Endothelial cell of umbilical vein (primary cell): ENCODE results near the gene TAS2R41. TPM values are rescaled to one million over a fixed set of nuclear protein-coding genes. Genes with fewer than 3 reads are reported as not detected.

Source experiments
- BruUV-seq: library from RNA; stranded (reverse); fragments of 400-500 nt; replicated peaks from 2 replicates; lab custom pipeline; 2021; lab: Mats Ljungman, UMichigan
- CTCF ChIA-PET: fragments of 300-600, 350-600 bp; sonication (Branson Sonifier 250); formaldehyde crosslinking; loops from one replicate; lab custom pipeline; 2021; ENCODE audit warnings: antibody characterized with exemption, inconsistent platforms; lab: Charles Lee
- POLR2A ChIA-PET: fragments of 300-600, 350-600 bp; sonication (Branson Sonifier 250); formaldehyde crosslinking; loops from one replicate; lab custom pipeline; 2021; ENCODE audit warnings: antibody characterized with exemption, inconsistent platforms; lab: Charles Lee
- DNase-seq: peaks from one replicate; pipeline ENCODE4 v3.0.0-alpha.2; 2011; ENCODE audit warnings: low read depth, low spot score
- FAIRE-seq: peaks from 2 replicates; lab custom pipeline; 2011; peaks lifted over from hg19 to GRCh38; lab: Jason Lieb, UNC
- H2AFZ ChIP-seq: 2 replicates; pipeline ENCODE4 v1.6.0; 2012; ENCODE audit warnings: low read depth, low read length, control low read depth, inconsistent platforms
- H3K27ac ChIP-seq: 2 replicates; pipeline ENCODE4 v1.5.1; 2011; ENCODE audit warnings: low read depth, mild to moderate bottlenecking, control low read depth, low read length, moderate library complexity; ENCODE audit not compliant: insufficient read depth
- H3K27me3 ChIP-seq, 2 experiments: 2 replicates each; pipeline versions ENCODE4 v1.6.0 to v1.6.1; 2011; ENCODE audit warnings: low read length in 2 of 2, mixed read lengths in 1 of 2; ENCODE audit not compliant: control insufficient read depth in 2 of 2, insufficient read depth in 2 of 2
- H3K36me3 ChIP-seq, 2 experiments: 2 replicates in 1 of 2; 3 replicates in 1 of 2; pipeline ENCODE4 v1.5.1; 2011; ENCODE audit warnings: low read length in 2 of 2, mild to moderate bottlenecking in 1 of 2, moderate library complexity in 1 of 2; ENCODE audit not compliant: control insufficient read depth in 2 of 2, insufficient read depth in 2 of 2; ENCODE audit errors: extremely low read depth in 1 of 2
- H3K4me1 ChIP-seq: 3 replicates; pipeline ENCODE4 v1.5.1; 2011; ENCODE audit warnings: mild to moderate bottlenecking, low read length; ENCODE audit not compliant: control insufficient read depth, insufficient read depth; ENCODE audit errors: extremely low read depth
- H3K4me2 ChIP-seq: 2 replicates; pipeline ENCODE4 v1.6.1; 2011; ENCODE audit warnings: low read length, control low read depth, mixed read lengths; ENCODE audit not compliant: insufficient read depth
- H3K4me3 ChIP-seq, 3 experiments: fragments of 200-600 bp in 1 of 3; sonication (generic), shearing (Covaris generic) in 1 of 3; replicated peaks in 1 of 3; 2 replicates each; pipeline ENCODE4 v1.5.1; 2011 to 2016; ENCODE audit warnings: control low read depth in 3 of 3, low read length in 3 of 3, mild to moderate bottlenecking in 2 of 3, inconsistent platforms in 1 of 3, low read depth in 1 of 3, moderate library complexity in 1 of 3; ENCODE audit not compliant: insufficient read depth in 1 of 3
- H3K79me2 ChIP-seq: 2 replicates; pipeline ENCODE4 v1.6.0; 2012; ENCODE audit warnings: low read length, inconsistent platforms; ENCODE audit not compliant: control insufficient read depth, insufficient read depth
- H3K9ac ChIP-seq: replicated peaks from 2 replicates; pipeline ENCODE3; 2011; ENCODE audit warnings: low read length, control low read depth; ENCODE audit not compliant: insufficient read depth; ENCODE audit errors: extremely low read depth
- H3K9me1 ChIP-seq: replicated peaks from 3 replicates; pipeline ENCODE4 v1.6.0; 2011; ENCODE audit warnings: mild to moderate bottlenecking, low read length; ENCODE audit not compliant: control insufficient read depth, insufficient read depth; ENCODE audit errors: extremely low read depth
- H3K9me3 ChIP-seq: replicated peaks from 2 replicates; pipeline ENCODE4 v1.5.1; 2012; ENCODE audit warnings: low read length, inconsistent platforms; ENCODE audit not compliant: control insufficient read depth, insufficient read depth
- H4K20me1 ChIP-seq: replicated peaks from 2 replicates; pipeline ENCODE3; 2011; ENCODE audit warnings: mild to moderate bottlenecking, low read length; ENCODE audit not compliant: control insufficient read depth, insufficient read depth; ENCODE audit errors: extremely low read depth
- CTCF ChIP-seq, 2 donors: IDR thresholded peaks; 1 replicate in 1 of 2; 2 replicates in 1 of 2; pipeline ENCODE4 v1.5.1; 2011; ENCODE audit warnings: low read length in 2 of 2, mild to moderate bottlenecking in 2 of 2, moderate library complexity in 2 of 2, control low read depth in 1 of 2, inconsistent platforms in 1 of 2, low read depth in 1 of 2; ENCODE audit not compliant: insufficient read depth in 1 of 2; ENCODE audit errors: extremely low read depth in 1 of 2
- EZH2 ChIP-seq: IDR thresholded peaks from 2 replicates; pipeline ENCODE4 v1.6.1; 2012; ENCODE audit warnings: borderline replicate concordance, low read depth, mild to moderate bottlenecking, moderate library complexity, low read length, inconsistent platforms; ENCODE audit not compliant: severe bottlenecking
- FOS ChIP-seq: IDR thresholded peaks from 2 replicates; pipeline ENCODE4 v1.6.1; 2011; ENCODE audit warnings: mild to moderate bottlenecking, low read length, moderate library complexity, borderline replicate concordance; ENCODE audit not compliant: insufficient read depth
- GATA2 ChIP-seq: IDR thresholded peaks from 2 replicates; pipeline ENCODE4 v1.7.0; 2011; ENCODE audit warnings: low read depth, mild to moderate bottlenecking, moderate library complexity, mixed read lengths, low read length; ENCODE audit not compliant: insufficient read length, insufficient read depth
- JUN ChIP-seq: IDR thresholded peaks from 2 replicates; pipeline ENCODE4 v1.6.1; 2011; ENCODE audit warnings: borderline replicate concordance, low read depth; ENCODE audit not compliant: insufficient read length, insufficient read depth
- MAX ChIP-seq: IDR thresholded peaks from 2 replicates; pipeline ENCODE4 v1.6.1; 2011; ENCODE audit not compliant: insufficient read depth, insufficient read length
- MYC ChIP-seq: IDR thresholded peaks from one replicate; pipeline ENCODE4 v1.6.1; 2011; ENCODE audit warnings: mild to moderate bottlenecking, low read depth, low read length
- POLR2A ChIP-seq: IDR thresholded peaks from 2 replicates; pipeline ENCODE4 v1.6.1; 2012; ENCODE audit warnings: low read depth, mild to moderate bottlenecking, control low read depth, low read length
- POLR2AphosphoS5 ChIP-seq: IDR thresholded peaks from 2 replicates; pipeline ENCODE4 v1.6.1; 2012; ENCODE audit warnings: low read depth, mild to moderate bottlenecking, control low read depth, low read length, moderate library complexity; ENCODE audit not compliant: insufficient read depth
- dilution Hi-C: fragments of 300-500 bp; cut with MboI; formaldehyde crosslinking; loops from one replicate; pipeline ENCODE4 v1.15.0; 2019; ENCODE audit warnings: low sequenced_read_pairs; ENCODE audit not compliant: extremely low pct_ligation_motif_present
- intact Hi-C: fragments of 100-400 bp; cut with micrococcal nuclease; formaldehyde crosslinking; loops from one replicate; pipeline ENCODE4 v1.10.0; 2022
- polyA plus RNA-seq, 4 experiments: library from polyadenylated mRNA; depleted of rRNA in 3 of 4; stranded (reverse) in 3 of 4; unstranded in 1 of 4; fragments of >200 nt; gene quantifications; 2 replicates each; pipeline versions ENCODE4 v1.2.1 to v1.2.3, GENCODE V29; 2011 to 2012; ENCODE audit warnings: missing spikeins in 1 of 4
- total RNA-seq: library from RNA; stranded (reverse); gene quantifications from 2 replicates; pipeline ENCODE4 v1.2.3, GENCODE V29; 2021

Gene TAS2R41
- total and polyA plus RNA-seq, 2 donors (not counting 3 experiments of a cell fraction or from before 2014, with no cell fraction given): not detected

GRCh38 chr7:143439866-143440265 lies 37.8 kb upstream of the TAS2R41 start:
- H3K9me1 ChIP-seq: no peaks in the 10 kb centered on the region
- H3K4me2 ChIP-seq: no peak overlapping the region
- H3K36me3 ChIP-seq: no peaks in the 10 kb centered on the region
- intact Hi-C loops: no loop called here
- TF ChIP-seq MAX (no peak), POLR2AphosphoS5 (no peak), GATA2 (no peak), POLR2A (no peak), JUN (no peak), CTCF (IDR thresholded peaks at IDR 0.05; ENCODE audit: extremely low read depth in 1 of 2, insufficient read depth in 1 of 2, low read depth in 1 of 2, low read length in 2 of 2) (no peak), EZH2 (no peak), FOS (no peak), MYC (no peak)
- CTCF ChIA-PET: interaction anchor here (0.6 to 1.1 kb wide), 4 partner anchors 14 to 225 kb away, joined by 3 to 4 read pairs (median 4); no protein-coding TSS in a partner anchor
- H3K79me2 ChIP-seq: no peaks in the 10 kb centered on the region
- no peaks in the 10 kb centered on the region for H4K20me1 ChIP-seq
- H3K27me3 ChIP-seq: peaks cover 0 to 2% of the 10 kb centered on the region in 2 experiments
- no peak overlapping the region for H3K9ac ChIP-seq
- H3K4me1 ChIP-seq: peaks cover 5% of the 10 kb centered on the region
- BruUV-seq: no TSS peak
- no peak overlapping the region for H3K27ac ChIP-seq
- FAIRE-seq: no peak
- no peak overlapping the region for H3K4me3 ChIP-seq
- dilution Hi-C loops: no loop called here
- POLR2A ChIA-PET: no interaction called here
- DNase-seq: no peak
- no peak overlapping the region for H2AFZ ChIP-seq
- no peaks in the 10 kb centered on the region for H3K9me3 ChIP-seq
